H4 (cell line): ENCODE data around the gene TMEM150B. TPM values are rescaled to one million over a fixed set of nuclear protein-coding genes. Genes with fewer than 3 reads are reported as not detected.
"Not testable (repeated sequence)": the region's sequence is repeated elsewhere in the genome, so short reads cannot be mapped to it uniquely, and the experiment has no call there.

Experiments
- DNase-seq: peaks from one replicate; pipeline ENCODE4 v3.0.0-alpha.2; 2015; ENCODE audit warnings: low spot score
- total RNA-seq: library from RNA; depleted of rRNA; stranded (reverse); fragments of >200 nt; shearing (Covaris generic); gene quantifications from 2 replicates; pipeline ENCODE4 v1.2.3, GENCODE V29; 2014

The TMEM150B gene
- total RNA-seq, 1 experiment from 2014 or later, result not detected

GRCh38 chr19:55339889-55340783 is 15.0 kb upstream of the TMEM150B start:
- no peak for DNase-seq

- DNase-seq, result peak; percentile 100
These were observed 14.2 kb upstream of the TMEM150B start, which contains the start of gene KMT5C for GRCh38 chr19:55339105-55339888. KMT5C (plus strand) TSS chr19:55339876; CDS start chr19:55341937, 2,061 bp downstream.

- DNase-seq, result no peak
These were observed 11.0 kb upstream of the TMEM150B start for GRCh38 chr19:55336101-55336500.

- no peak for DNase-seq
These were observed 8.7 kb upstream of the TMEM150B start for GRCh38 chr19:55333870-55334269.

- not testable (repeated sequence) for DNase-seq
These were observed 4.7 kb upstream of the TMEM150B start for GRCh38 chr19:55329791-55330190.

- not testable (repeated sequence) for DNase-seq
These were observed 3.7 kb upstream of the TMEM150B start for GRCh38 chr19:55328774-55329318.

GRCh38 chr19:55324662-55325061 is 479 bp downstream of the TMEM150B start:
- DNase-seq, result no peak

- no peak for DNase-seq
These were observed 2.8 kb downstream of the TMEM150B start for GRCh38 chr19:55322204-55322885.

- no peak for DNase-seq
These were observed 3.5 kb downstream of the TMEM150B start for GRCh38 chr19:55321466-55322137.

GRCh38 chr19:55320844-55321419 is 4.2 kb downstream of the TMEM150B start:
- DNase-seq, result no peak

GRCh38 chr19:55319785-55320184 is 5.4 kb downstream of the TMEM150B start:
- no peak for DNase-seq

- no peak for DNase-seq
These were observed 8.5 kb downstream of the TMEM150B start for GRCh38 chr19:55316646-55317045.

- no peak for DNase-seq
These were observed 9.1 kb downstream of the TMEM150B start for GRCh38 chr19:55315956-55316525.

- no peak for DNase-seq
These were observed 10.7 kb downstream of the TMEM150B start for GRCh38 chr19:55314396-55314795.

GRCh38 chr19:55312621-55313512 is 12.3 kb downstream of the TMEM150B start:
- peak; percentile 16 for DNase-seq

GRCh38 chr19:55311797-55312196 is 13.3 kb downstream of the TMEM150B start:
- no peak for DNase-seq

GRCh38 chr19:55311397-55311796 is 13.7 kb downstream of the TMEM150B start:
- no peak for DNase-seq

GRCh38 chr19:55310498-55310897 is 14.6 kb downstream of the TMEM150B start:
- no peak for DNase-seq

- no peak for DNase-seq
These were observed 15.7 kb downstream of the TMEM150B start for GRCh38 chr19:55309448-55309847.
